Endothelial cell of umbilical vein (primary cell): Measurements from ENCODE around the gene DLX3. TPM values are rescaled to one million over a fixed set of nuclear protein-coding genes. Genes with fewer than 3 reads are reported as not detected.

Experiments used
- BruUV-seq: library from RNA; stranded (reverse); fragments of 400-500 nt; replicated peaks from 2 replicates; lab custom pipeline; 2021; lab: Mats Ljungman, UMichigan
- CTCF ChIA-PET: fragments of 300-600, 350-600 bp; sonication (Branson Sonifier 250); formaldehyde crosslinking; loops from one replicate; lab custom pipeline; 2021; ENCODE audit warnings: antibody characterized with exemption, inconsistent platforms; lab: Charles Lee
- POLR2A ChIA-PET: fragments of 300-600, 350-600 bp; sonication (Branson Sonifier 250); formaldehyde crosslinking; loops from one replicate; lab custom pipeline; 2021; ENCODE audit warnings: antibody characterized with exemption, inconsistent platforms; lab: Charles Lee
- DNase-seq: peaks from one replicate; pipeline ENCODE4 v3.0.0-alpha.2; 2011; ENCODE audit warnings: low read depth, low spot score
- FAIRE-seq: peaks from 2 replicates; lab custom pipeline; 2011; peaks lifted over from hg19 to GRCh38; lab: Jason Lieb, UNC
- H2AFZ ChIP-seq: 2 replicates; pipeline ENCODE4 v1.6.0; 2012; ENCODE audit warnings: low read depth, low read length, control low read depth, inconsistent platforms
- H3K27ac ChIP-seq: 2 replicates; pipeline ENCODE4 v1.5.1; 2011; ENCODE audit warnings: low read depth, mild to moderate bottlenecking, control low read depth, low read length, moderate library complexity; ENCODE audit not compliant: insufficient read depth
- H3K27me3 ChIP-seq, 2 experiments: 2 replicates each; pipeline versions ENCODE4 v1.6.0 to v1.6.1; 2011; ENCODE audit warnings: low read length in 2 of 2, mixed read lengths in 1 of 2; ENCODE audit not compliant: control insufficient read depth in 2 of 2, insufficient read depth in 2 of 2
- H3K36me3 ChIP-seq, 2 experiments: 2 replicates in 1 of 2; 3 replicates in 1 of 2; pipeline ENCODE4 v1.5.1; 2011; ENCODE audit warnings: low read length in 2 of 2, mild to moderate bottlenecking in 1 of 2, moderate library complexity in 1 of 2; ENCODE audit not compliant: control insufficient read depth in 2 of 2, insufficient read depth in 2 of 2; ENCODE audit errors: extremely low read depth in 1 of 2
- H3K4me1 ChIP-seq: 3 replicates; pipeline ENCODE4 v1.5.1; 2011; ENCODE audit warnings: mild to moderate bottlenecking, low read length; ENCODE audit not compliant: control insufficient read depth, insufficient read depth; ENCODE audit errors: extremely low read depth
- H3K4me2 ChIP-seq: 2 replicates; pipeline ENCODE4 v1.6.1; 2011; ENCODE audit warnings: low read length, control low read depth, mixed read lengths; ENCODE audit not compliant: insufficient read depth
- H3K4me3 ChIP-seq, 3 experiments: fragments of 200-600 bp in 1 of 3; sonication (generic), shearing (Covaris generic) in 1 of 3; replicated peaks in 1 of 3; 2 replicates each; pipeline ENCODE4 v1.5.1; 2011 to 2016; ENCODE audit warnings: control low read depth in 3 of 3, low read length in 3 of 3, mild to moderate bottlenecking in 2 of 3, inconsistent platforms in 1 of 3, low read depth in 1 of 3, moderate library complexity in 1 of 3; ENCODE audit not compliant: insufficient read depth in 1 of 3
- H3K79me2 ChIP-seq: 2 replicates; pipeline ENCODE4 v1.6.0; 2012; ENCODE audit warnings: low read length, inconsistent platforms; ENCODE audit not compliant: control insufficient read depth, insufficient read depth
- H3K9ac ChIP-seq: replicated peaks from 2 replicates; pipeline ENCODE3; 2011; ENCODE audit warnings: low read length, control low read depth; ENCODE audit not compliant: insufficient read depth; ENCODE audit errors: extremely low read depth
- H3K9me1 ChIP-seq: replicated peaks from 3 replicates; pipeline ENCODE4 v1.6.0; 2011; ENCODE audit warnings: mild to moderate bottlenecking, low read length; ENCODE audit not compliant: control insufficient read depth, insufficient read depth; ENCODE audit errors: extremely low read depth
- H3K9me3 ChIP-seq: replicated peaks from 2 replicates; pipeline ENCODE4 v1.5.1; 2012; ENCODE audit warnings: low read length, inconsistent platforms; ENCODE audit not compliant: control insufficient read depth, insufficient read depth
- H4K20me1 ChIP-seq: replicated peaks from 2 replicates; pipeline ENCODE3; 2011; ENCODE audit warnings: mild to moderate bottlenecking, low read length; ENCODE audit not compliant: control insufficient read depth, insufficient read depth; ENCODE audit errors: extremely low read depth
- FOS ChIP-seq: IDR thresholded peaks from 2 replicates; pipeline ENCODE4 v1.6.1; 2011; ENCODE audit warnings: mild to moderate bottlenecking, low read length, moderate library complexity, borderline replicate concordance; ENCODE audit not compliant: insufficient read depth
- MYC ChIP-seq: IDR thresholded peaks from one replicate; pipeline ENCODE4 v1.6.1; 2011; ENCODE audit warnings: mild to moderate bottlenecking, low read depth, low read length
- POLR2A ChIP-seq: IDR thresholded peaks from 2 replicates; pipeline ENCODE4 v1.6.1; 2012; ENCODE audit warnings: low read depth, mild to moderate bottlenecking, control low read depth, low read length
- dilution Hi-C: fragments of 300-500 bp; cut with MboI; formaldehyde crosslinking; loops from one replicate; pipeline ENCODE4 v1.15.0; 2019; ENCODE audit warnings: low sequenced_read_pairs; ENCODE audit not compliant: extremely low pct_ligation_motif_present
- intact Hi-C: fragments of 100-400 bp; cut with micrococcal nuclease; formaldehyde crosslinking; loops from one replicate; pipeline ENCODE4 v1.10.0; 2022
- polyA plus RNA-seq, 4 experiments: library from polyadenylated mRNA; depleted of rRNA in 3 of 4; stranded (reverse) in 3 of 4; unstranded in 1 of 4; fragments of >200 nt; gene quantifications; 2 replicates each; pipeline versions ENCODE4 v1.2.1 to v1.2.3, GENCODE V29; 2011 to 2012; ENCODE audit warnings: missing spikeins in 1 of 4
- total RNA-seq: library from RNA; stranded (reverse); gene quantifications from 2 replicates; pipeline ENCODE4 v1.2.3, GENCODE V29; 2021
- TF ChIP-seq, protein P1 (sequence below), 2 donors: IDR thresholded peaks; 1 replicate in 1 of 2; 2 replicates in 1 of 2; pipeline ENCODE4 v1.5.1; 2011; ENCODE audit warnings: low read length in 2 of 2, mild to moderate bottlenecking in 2 of 2, moderate library complexity in 2 of 2, control low read depth in 1 of 2, inconsistent platforms in 1 of 2, low read depth in 1 of 2; ENCODE audit not compliant: insufficient read depth in 1 of 2; ENCODE audit errors: extremely low read depth in 1 of 2

Gene DLX3
- total and polyA plus RNA-seq, 2 donors (not counting 3 experiments of a cell fraction or from before 2014, with no cell fraction given): not detected

DNA sequence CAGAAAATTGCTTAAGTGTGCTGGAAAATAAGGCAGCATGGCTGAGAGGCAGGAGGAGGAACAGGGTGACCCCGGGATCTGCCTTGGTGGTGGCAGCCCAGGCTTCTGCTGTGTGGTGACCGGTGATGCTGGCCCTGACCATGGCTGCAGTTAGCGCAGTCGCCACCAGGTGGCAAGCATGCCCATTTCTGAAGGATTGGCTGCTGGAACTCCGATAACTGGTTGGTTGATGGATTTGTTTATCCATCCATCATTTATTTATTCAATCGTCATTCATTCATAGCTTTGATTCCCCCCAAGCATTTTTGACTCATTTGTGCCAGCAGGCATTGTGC is 31.8 kb upstream of the DLX3 start:
- Histone ChIP-seq H3K9ac (no peak overlapping the region), H3K9me1 (no peaks in the 10 kb centered on the region), H3K4me1 (peaks cover 20% of the 10 kb centered on the region), H3K79me2 (no peaks in the 10 kb centered on the region), H3K4me2 (peak overlapping the region; percentile 44), H3K27me3 (no peaks in the 10 kb centered on the region), H4K20me1 (no peaks in the 10 kb centered on the region), H3K4me3 (no peak overlapping the region), H2AFZ (peak overlapping the region; percentile 68), H3K9me3 (no peaks in the 10 kb centered on the region), H3K27ac (peak overlapping the region; percentile 62), H3K36me3 (no peaks in the 10 kb centered on the region)
- DNase-seq (peak; percentile 83), FAIRE-seq (peak; percentile 97)
- dilution Hi-C loops (no loop called here), intact Hi-C loops (loop anchor here (1.0 to 2.0 kb wide), 4 partner anchors 28 to 68 kb away; partner anchors contain the start of gene PDK2)
- BruUV-seq: no TSS peak
- TF ChIP-seq, protein P1, sequence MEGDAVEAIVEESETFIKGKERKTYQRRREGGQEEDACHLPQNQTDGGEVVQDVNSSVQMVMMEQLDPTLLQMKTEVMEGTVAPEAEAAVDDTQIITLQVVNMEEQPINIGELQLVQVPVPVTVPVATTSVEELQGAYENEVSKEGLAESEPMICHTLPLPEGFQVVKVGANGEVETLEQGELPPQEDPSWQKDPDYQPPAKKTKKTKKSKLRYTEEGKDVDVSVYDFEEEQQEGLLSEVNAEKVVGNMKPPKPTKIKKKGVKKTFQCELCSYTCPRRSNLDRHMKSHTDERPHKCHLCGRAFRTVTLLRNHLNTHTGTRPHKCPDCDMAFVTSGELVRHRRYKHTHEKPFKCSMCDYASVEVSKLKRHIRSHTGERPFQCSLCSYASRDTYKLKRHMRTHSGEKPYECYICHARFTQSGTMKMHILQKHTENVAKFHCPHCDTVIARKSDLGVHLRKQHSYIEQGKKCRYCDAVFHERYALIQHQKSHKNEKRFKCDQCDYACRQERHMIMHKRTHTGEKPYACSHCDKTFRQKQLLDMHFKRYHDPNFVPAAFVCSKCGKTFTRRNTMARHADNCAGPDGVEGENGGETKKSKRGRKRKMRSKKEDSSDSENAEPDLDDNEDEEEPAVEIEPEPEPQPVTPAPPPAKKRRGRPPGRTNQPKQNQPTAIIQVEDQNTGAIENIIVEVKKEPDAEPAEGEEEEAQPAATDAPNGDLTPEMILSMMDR (IDR thresholded peaks at IDR 0.05; ENCODE audit: extremely low read depth in 1 of 2, insufficient read depth in 1 of 2, low read depth in 1 of 2, low read length in 2 of 2): peak; percentile 90 to 94
- no peak for TF ChIP-seq POLR2A
- POLR2A ChIA-PET: interaction anchor here (2.6 kb wide), 1 partner anchor 30 kb away, joined by 13 read pairs; the partner anchor contains the start of gene ITGA3
- CTCF ChIA-PET: interaction anchor here (0.6 to 5.3 kb wide), 20 partner anchors 9 to 459 kb away, joined by 3 to 146 read pairs (median 8); partner anchors contain the start of gene ITGA3

GRCh38 chr17:50026046-50026675 is 31.1 kb upstream of the DLX3 start:
- no peaks in the 10 kb centered on the region for H3K9me1 ChIP-seq
- POLR2A ChIA-PET: interaction anchor here (2.6 kb wide), 1 partner anchor 30 kb away, joined by 13 read pairs; the partner anchor contains the start of gene ITGA3

More at GRCh38 chr17:50026046-50026675, 31.1 kb upstream of the DLX3 start:
- FAIRE-seq (no peak), DNase-seq (no peak)
- CTCF ChIA-PET: interaction anchor here (0.6 to 5.3 kb wide), 17 partner anchors 10 to 459 kb away, joined by 3 to 146 read pairs (median 8); partner anchors contain the start of gene ITGA3
- Histone ChIP-seq H4K20me1 (no peaks in the 10 kb centered on the region), H2AFZ (no peak overlapping the region), H3K9me3 (no peaks in the 10 kb centered on the region), H3K4me2 (no peak overlapping the region), H3K27me3 (peaks cover 0 to 4% of the 10 kb centered on the region in 2 experiments), H3K27ac (no peak overlapping the region), H3K4me3 (no peak overlapping the region), H3K4me1 (peaks cover 20% of the 10 kb centered on the region), H3K9ac (no peak overlapping the region), H3K36me3 (no peaks in the 10 kb centered on the region), H3K79me2 (no peaks in the 10 kb centered on the region)
- dilution Hi-C loops (no loop called here), intact Hi-C loops (loop anchor here (2.0 kb wide), 2 partner anchors 53 to 69 kb away; partner anchors contain the start of gene PDK2)
- TF ChIP-seq FOS: no peak
- TF ChIP-seq MYC: no peak
- BruUV-seq: no TSS peak
